MCF 10A (cell line): ENCODE results near the gene MSI1. TPM values are rescaled to one million over a fixed set of nuclear protein-coding genes. Genes with fewer than 3 reads are reported as not detected.

ENCODE experiments used
- BruUV-seq: library from RNA; stranded (reverse); fragments of 400-500 nt; replicated peaks from 2 replicates; lab custom pipeline; 2021; lab: Mats Ljungman, UMichigan
- CTCF ChIA-PET: fragments of 300-600 bp; sonication (Branson Sonifier 250); formaldehyde crosslinking; extraction: SDS; loops from one replicate; lab custom pipeline; 2021; ENCODE audit warnings: antibody characterized with exemption, inconsistent platforms; lab: Yijun Ruan, JAX
- POLR2A ChIA-PET: fragments of 300-600, 350-650 bp; sonication (Branson Sonifier 250); formaldehyde crosslinking; extraction: SDS; loops from one replicate; lab custom pipeline; 2020; ENCODE audit warnings: antibody characterized with exemption, inconsistent platforms; lab: Yijun Ruan, JAX
- DNase-seq: peaks from one replicate; pipeline ENCODE4 v3.0.0-alpha.2; 2018; ENCODE audit not compliant: unreplicated experiment
- H3K27ac Mint-ChIP-seq: one replicate; pipeline ENCODE4 v1.8.0; 2022; ENCODE audit warnings: mild to moderate bottlenecking, low read depth, mixed read lengths; ENCODE audit not compliant: unreplicated experiment
- H3K27me3 Mint-ChIP-seq: one replicate; pipeline ENCODE4 v1.8.0; 2022; ENCODE audit warnings: mixed read lengths; ENCODE audit not compliant: insufficient read depth, unreplicated experiment
- H3K36me3 Mint-ChIP-seq: one replicate; pipeline ENCODE4 v1.8.0; 2022; ENCODE audit warnings: mild to moderate bottlenecking, moderate library complexity, mixed read lengths; ENCODE audit not compliant: insufficient read depth, unreplicated experiment
- H3K4me1 Mint-ChIP-seq: one replicate; pipeline ENCODE4 v1.8.0; 2022; ENCODE audit warnings: mixed read lengths; ENCODE audit not compliant: insufficient read depth, unreplicated experiment
- H3K4me3 Mint-ChIP-seq: one replicate; pipeline ENCODE4 v1.8.0; 2022; ENCODE audit warnings: mild to moderate bottlenecking, moderate library complexity, mixed read lengths; ENCODE audit not compliant: unreplicated experiment
- H3K9me3 Mint-ChIP-seq: one replicate; pipeline ENCODE4 v1.8.0; 2022; ENCODE audit warnings: mixed read lengths; ENCODE audit not compliant: unreplicated experiment
- CTCF ChIP-seq: fragments of 200-600 bp; IDR thresholded peaks from one replicate; pipeline ENCODE4 v1.8.0; 2022; ENCODE audit warnings: antibody characterized with exemption, mild to moderate bottlenecking; ENCODE audit not compliant: unreplicated experiment
- intact Hi-C: fragments of 100-400 bp; cut with micrococcal nuclease; formaldehyde crosslinking; loops from 2 replicates; pipeline ENCODE4 v1.14.1; 2022
- total RNA-seq: library from RNA; stranded (reverse); gene quantifications from 2 replicates; pipeline ENCODE4 v1.2.3, GENCODE V29; 2022

The MSI1 gene
- total RNA-seq, 1 experiment from 2014 or later, result not detected

- Mint-ChIP-seq H3K4me3 (no peak overlapping the region), H3K9me3 (no peaks in the 10 kb centered on the region), H3K36me3 (no peaks in the 10 kb centered on the region), H3K27me3 (peaks cover 8% of the 10 kb centered on the region), H3K27ac (no peak overlapping the region), H3K4me1 (no peaks in the 10 kb centered on the region)
- no peak for TF ChIP-seq CTCF
- no TSS peak for BruUV-seq
- ChIA-PET POLR2A (no interaction called here), CTCF (interaction anchor here (0.6 to 0.8 kb wide), 3 partner anchors 64 to 142 kb away, joined by 3 to 4 read pairs (median 3); no protein-coding TSS in a partner anchor)
- intact Hi-C loops, result no loop called here
- no peak for DNase-seq
Observed at GRCh38 chr12:120361506-120362208, 7.3 kb downstream of the MSI1 start.

- Mint-ChIP-seq H3K27me3 (peaks cover under 1% of the 10 kb centered on the region), H3K27ac (no peak overlapping the region), H3K4me1 (no peaks in the 10 kb centered on the region), H3K36me3 (no peaks in the 10 kb centered on the region), H3K4me3 (no peak overlapping the region), H3K9me3 (no peaks in the 10 kb centered on the region)
- DNase-seq, result no peak
- no TSS peak for BruUV-seq
- POLR2A ChIA-PET, result no interaction called here
- intact Hi-C loops, result no loop called here
- CTCF ChIA-PET, result interaction anchor here (0.7 kb wide), 1 partner anchor 80 kb away, joined by 4 read pairs; no protein-coding TSS in a partner anchor
- no peak for TF ChIP-seq CTCF
Observed at GRCh38 chr12:120359128-120359527, 9.8 kb downstream of the MSI1 start.

- no peak for DNase-seq
- peaks cover 6% of the 10 kb centered on the region for H3K27me3 Mint-ChIP-seq
- ChIA-PET POLR2A (interaction anchor here (0.6 kb wide), 1 partner anchor 18 kb away, joined by 3 read pairs; no protein-coding TSS in a partner anchor), CTCF (interaction anchor here (0.6 to 1.6 kb wide), 3 partner anchors 73 to 779 kb away, joined by 3 to 4 read pairs (median 3); no protein-coding TSS in a partner anchor)
- intact Hi-C loops, result no loop called here
- no peaks in the 10 kb centered on the region for H3K4me1 Mint-ChIP-seq
- no peaks in the 10 kb centered on the region for H3K36me3 Mint-ChIP-seq
- H3K27ac Mint-ChIP-seq, result no peak overlapping the region
- no peak overlapping the region for H3K4me3 Mint-ChIP-seq
- no TSS peak for BruUV-seq
- H3K9me3 Mint-ChIP-seq, result no peaks in the 10 kb centered on the region
- no peak for TF ChIP-seq CTCF
Observed at GRCh38 chr12:120358412-120359100, 10.4 kb downstream of the MSI1 start.

- Mint-ChIP-seq H3K27ac (no peak overlapping the region), H3K27me3 (peaks cover 11% of the 10 kb centered on the region), H3K9me3 (no peaks in the 10 kb centered on the region), H3K4me1 (no peaks in the 10 kb centered on the region), H3K36me3 (no peaks in the 10 kb centered on the region), H3K4me3 (no peak overlapping the region)
- ChIA-PET CTCF (interaction anchor here (0.6 to 3.1 kb wide), 30 partner anchors 9 to 752 kb away, joined by 3 to 33 read pairs (median 4); partner anchors contain the start of gene COX6A1), POLR2A (interaction anchor here (0.5 to 1.4 kb wide), 5 partner anchors 61 to 171 kb away, joined by 3 to 5 read pairs (median 3); no protein-coding TSS in a partner anchor)
- TF ChIP-seq CTCF, result no peak
- intact Hi-C loops, result loop anchor here (2.0 kb wide), 1 partner anchor 82 kb away; the partner anchor contains the start of gene COX6A1
- DNase-seq, result no peak
- no TSS peak for BruUV-seq
Observed at GRCh38 chr12:120357104-120357503, 11.9 kb downstream of the MSI1 start.
